Measurements from ENCODE around the gene HDLBP. TPM values are rescaled to one million over a fixed set of nuclear protein-coding genes. Genes with fewer than 3 reads are reported as not detected.

Gene HDLBP
- total and polyA plus RNA-seq, 2 of the 4 experiments (the other 2 are of a cell fraction), result 648 to 1,165 TPM

DNA sequence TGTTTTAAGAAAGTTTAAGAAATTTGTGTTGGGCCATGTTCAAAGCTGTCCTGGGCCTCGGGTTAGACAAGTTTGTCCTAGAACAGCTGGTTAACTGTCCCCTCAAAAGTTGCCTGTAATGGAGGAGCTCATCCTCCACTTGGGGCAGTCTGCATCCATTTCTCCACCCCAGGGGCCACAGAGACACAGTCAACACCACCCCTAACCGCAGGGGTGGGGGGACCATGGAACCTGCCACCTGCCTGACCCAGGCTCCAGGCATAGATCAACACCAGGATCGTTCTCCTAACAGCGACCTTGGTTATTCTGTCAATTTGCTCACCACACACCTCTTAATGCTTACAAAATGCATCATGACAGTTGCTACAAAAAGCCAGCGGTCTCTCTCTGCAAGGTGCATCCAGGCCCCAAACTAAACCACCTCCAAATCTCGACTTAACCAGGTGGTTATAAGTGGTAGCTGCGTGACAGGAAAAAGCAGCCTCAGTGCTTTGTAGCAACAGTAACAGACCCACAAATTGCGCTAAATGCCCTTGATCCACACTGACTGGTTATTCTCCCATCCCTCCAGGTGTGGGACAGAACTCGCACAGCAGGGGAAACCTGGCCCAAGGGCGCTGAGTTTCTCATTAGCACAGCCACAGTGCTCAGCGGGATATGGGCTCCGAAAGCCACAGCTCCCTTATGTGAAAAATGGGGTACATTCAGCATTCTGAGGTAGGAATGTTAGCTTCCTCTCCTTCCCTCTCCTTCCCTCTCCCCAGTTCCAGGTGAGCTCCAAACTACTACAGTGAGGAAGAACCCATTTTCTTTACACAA, 48.0 kb downstream of the HDLBP start:
- peaks cover 37% of the 10 kb centered on the region for H3K9me1 ChIP-seq (ENCODE audit: insufficient read depth, low read length)
- in situ Hi-C loops (cut with MboI; ENCODE audit: low sequenced_read_pairs), result no loop called here
- no TSS peak for BruUV-seq (replicated peaks)
- intact Hi-C loops (cut with micrococcal nuclease), result no loop called here
- H3K9ac ChIP-seq (ENCODE audit: low read depth, low read length), result no peak overlapping the region
- no peak overlapping the region for H3K14ac ChIP-seq (replicated peaks; ENCODE audit: low read depth, low read length)
- H4K8ac ChIP-seq (ENCODE audit: low read depth in 2 of 2, low read length in 2 of 2), result no peak overlapping the region
- no peak overlapping the region for H2AK9ac ChIP-seq (replicated peaks; ENCODE audit: low read depth, low read length, poor library complexity)
- POLR2A ChIA-PET (ENCODE audit: unreplicated experiment), result no interaction called here
- ATAC-seq (ENCODE audit: low read depth) (no peak), DNase-seq (no peak)
- H2BK20ac ChIP-seq (ENCODE audit: low read depth, low read length), result no peak overlapping the region
- no peaks in the 10 kb centered on the region for H3K27me3 ChIP-seq (ENCODE audit: control insufficient read depth, insufficient read depth, low read length)
- H3K9me3 ChIP-seq (ENCODE audit: control insufficient read depth, insufficient read depth, low read length), result no peaks in the 10 kb centered on the region
- H2AFZ ChIP-seq (replicated peaks; ENCODE audit: low read length, poor library complexity), result no peak overlapping the region
- no peak overlapping the region for H2BK120ac ChIP-seq (ENCODE audit: low read depth, low read length)
- H2BK15ac ChIP-seq (ENCODE audit: low read depth, low read length), result no peak overlapping the region
- H3K4me3 ChIP-seq (ENCODE audit: insufficient read depth, low read depth, low read length), result no peak overlapping the region
- H3K56ac ChIP-seq (ENCODE audit: extremely low read depth, insufficient read depth, low read length), result no peak overlapping the region
- no peak overlapping the region for H2BK5ac ChIP-seq (ENCODE audit: low read depth, low read length, poor library complexity, severe bottlenecking)
- peaks cover 33 to 84% of the 10 kb centered on the region in 2 experiments for H3K79me1 ChIP-seq (ENCODE audit: low read depth in 1 of 2, low read length in 2 of 2)
- TF ChIP-seq RAD21 (IDR thresholded peaks at IDR 0.05; ENCODE audit: low read length), result no peak
- TF ChIP-seq, protein P1, sequence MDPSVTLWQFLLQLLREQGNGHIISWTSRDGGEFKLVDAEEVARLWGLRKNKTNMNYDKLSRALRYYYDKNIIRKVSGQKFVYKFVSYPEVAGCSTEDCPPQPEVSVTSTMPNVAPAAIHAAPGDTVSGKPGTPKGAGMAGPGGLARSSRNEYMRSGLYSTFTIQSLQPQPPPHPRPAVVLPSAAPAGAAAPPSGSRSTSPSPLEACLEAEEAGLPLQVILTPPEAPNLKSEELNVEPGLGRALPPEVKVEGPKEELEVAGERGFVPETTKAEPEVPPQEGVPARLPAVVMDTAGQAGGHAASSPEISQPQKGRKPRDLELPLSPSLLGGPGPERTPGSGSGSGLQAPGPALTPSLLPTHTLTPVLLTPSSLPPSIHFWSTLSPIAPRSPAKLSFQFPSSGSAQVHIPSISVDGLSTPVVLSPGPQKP (IDR thresholded peaks at IDR 0.05; ENCODE audit: borderline replicate concordance, low read depth, low read length), result no peak
- TF ChIP-seq MAFK (IDR thresholded peaks at IDR 0.05; ENCODE audit: low read depth, low read length), result no peak
- TF ChIP-seq, protein P2, sequence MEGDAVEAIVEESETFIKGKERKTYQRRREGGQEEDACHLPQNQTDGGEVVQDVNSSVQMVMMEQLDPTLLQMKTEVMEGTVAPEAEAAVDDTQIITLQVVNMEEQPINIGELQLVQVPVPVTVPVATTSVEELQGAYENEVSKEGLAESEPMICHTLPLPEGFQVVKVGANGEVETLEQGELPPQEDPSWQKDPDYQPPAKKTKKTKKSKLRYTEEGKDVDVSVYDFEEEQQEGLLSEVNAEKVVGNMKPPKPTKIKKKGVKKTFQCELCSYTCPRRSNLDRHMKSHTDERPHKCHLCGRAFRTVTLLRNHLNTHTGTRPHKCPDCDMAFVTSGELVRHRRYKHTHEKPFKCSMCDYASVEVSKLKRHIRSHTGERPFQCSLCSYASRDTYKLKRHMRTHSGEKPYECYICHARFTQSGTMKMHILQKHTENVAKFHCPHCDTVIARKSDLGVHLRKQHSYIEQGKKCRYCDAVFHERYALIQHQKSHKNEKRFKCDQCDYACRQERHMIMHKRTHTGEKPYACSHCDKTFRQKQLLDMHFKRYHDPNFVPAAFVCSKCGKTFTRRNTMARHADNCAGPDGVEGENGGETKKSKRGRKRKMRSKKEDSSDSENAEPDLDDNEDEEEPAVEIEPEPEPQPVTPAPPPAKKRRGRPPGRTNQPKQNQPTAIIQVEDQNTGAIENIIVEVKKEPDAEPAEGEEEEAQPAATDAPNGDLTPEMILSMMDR (conservative IDR thresholded peaks at IDR 0.05; ENCODE audit: low read depth, low read length), result no peak
- no peak for TF ChIP-seq MXI1 (IDR thresholded peaks at IDR 0.05; ENCODE audit: borderline replicate concordance, low read depth, low read length)
- TF ChIP-seq SMC3 (IDR thresholded peaks at IDR 0.05; ENCODE audit: low read depth, low read length), result no peak
- TF ChIP-seq BHLHE40 (IDR thresholded peaks at IDR 0.05; ENCODE audit: low read depth, low read length), result no peak
- TF ChIP-seq RCOR1 (IDR thresholded peaks at IDR 0.05; ENCODE audit: insufficient replicate concordance, low read length), result no peak
- no peak for TF ChIP-seq FOS (IDR thresholded peaks at IDR 0.05; ENCODE audit: low read depth, low read length)
- TF ChIP-seq, protein P3, sequence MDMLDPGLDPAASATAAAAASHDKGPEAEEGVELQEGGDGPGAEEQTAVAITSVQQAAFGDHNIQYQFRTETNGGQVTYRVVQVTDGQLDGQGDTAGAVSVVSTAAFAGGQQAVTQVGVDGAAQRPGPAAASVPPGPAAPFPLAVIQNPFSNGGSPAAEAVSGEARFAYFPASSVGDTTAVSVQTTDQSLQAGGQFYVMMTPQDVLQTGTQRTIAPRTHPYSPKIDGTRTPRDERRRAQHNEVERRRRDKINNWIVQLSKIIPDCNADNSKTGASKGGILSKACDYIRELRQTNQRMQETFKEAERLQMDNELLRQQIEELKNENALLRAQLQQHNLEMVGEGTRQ (IDR thresholded peaks at IDR 0.05; ENCODE audit: low read depth, low read length), result no peak
- TF ChIP-seq CEBPB (IDR thresholded peaks at IDR 0.05; ENCODE audit: low read depth, low read length), result no peak
- no peak for TF ChIP-seq POLR2A (IDR thresholded peaks at IDR 0.05; ENCODE audit: low read depth, low read length)
- TF ChIP-seq CHD1 (IDR thresholded peaks at IDR 0.05; ENCODE audit: low read depth, low read length), result no peak
- TF ChIP-seq NFE2L2 (IDR thresholded peaks at IDR 0.05; ENCODE audit: low read depth, low read length), result no peak
- no peak overlapping the region for H4K91ac ChIP-seq (ENCODE audit: insufficient read depth, low read depth, low read length)
- no peak overlapping the region for H3K4ac ChIP-seq (ENCODE audit: low read depth, low read length)
- H3K18ac ChIP-seq (ENCODE audit: low read depth, low read length), result no peak overlapping the region
- no peak overlapping the region for H4K5ac ChIP-seq (ENCODE audit: low read depth, low read length)
- H3K23ac ChIP-seq (ENCODE audit: low read depth, low read length), result no peak overlapping the region
- no peak overlapping the region for H3K27ac ChIP-seq (ENCODE audit: insufficient read depth, low read length)
- peaks cover 92% of the 10 kb centered on the region for H4K20me1 ChIP-seq (ENCODE audit: insufficient read depth, low read length)
- H3K4me2 ChIP-seq (ENCODE audit: low read depth, low read length), result no peak overlapping the region; the same call in 1 of the 2 replicates
- dilution Hi-C loops (cut with HindIII; ENCODE audit: low sequenced_read_pairs, unreplicated experiment), result no loop called here
- peaks cover 20% of the 10 kb centered on the region for H3K4me1 ChIP-seq (ENCODE audit: control insufficient read depth, insufficient read depth, low read length)
- no peak overlapping the region for H2AK5ac ChIP-seq (ENCODE audit: low read depth, low read length)
- no CpG with 5 or more reads among the region's 12 CpGs for WGBS, 2 experiments (ENCODE audit: extremely low coverage in 2 of 2, insufficient read length in 1 of 2)
- CTCF ChIA-PET, result interaction anchor here (1.5 kb wide), 1 partner anchor 10 kb away, joined by 3 read pairs; no protein-coding TSS in a partner anchor
- peaks cover 53% of the 10 kb centered on the region for H3K36me3 ChIP-seq (ENCODE audit: control insufficient read depth, insufficient read depth, low read length)
